K562 (cell line): ENCODE results near the gene BPHL. TPM values are rescaled to one million over a fixed set of nuclear protein-coding genes. Genes with fewer than 3 reads are reported as not detected.

Source experiments
- ARID2 ChIP-seq: fragments of 450-650 bp; IDR thresholded peaks from 2 replicates; pipeline ENCODE4 v1.6.1; 2017; ENCODE audit warnings: antibody characterized with exemption, mild to moderate bottlenecking
- ATF7 ChIP-seq: fragments of 450-650 bp; IDR thresholded peaks from 2 replicates; pipeline ENCODE4 v1.7.1; 2014; ENCODE audit warnings: mild to moderate bottlenecking, moderate library complexity
- BCLAF1 ChIP-seq, 2 experiments: fragments of 450-650 bp in 1 of 2; IDR thresholded peaks; 2 replicates each; pipeline ENCODE4 v1.6.1; 2011 to 2017; ENCODE audit warnings: low read depth in 2 of 2, antibody characterized with exemption in 1 of 2, borderline replicate concordance in 1 of 2, low read length in 1 of 2, mild to moderate bottlenecking in 1 of 2, mixed read lengths in 1 of 2; ENCODE audit not compliant: control insufficient read depth in 1 of 2
- BRD9 ChIP-seq: fragments of 450-650 bp; IDR thresholded peaks from 2 replicates; pipeline ENCODE4 v1.6.1; 2018; ENCODE audit warnings: low read depth; ENCODE audit not compliant: partially characterized antibody
- CEBPB ChIP-seq: fragments of 450-650 bp; IDR thresholded peaks from 2 replicates; pipeline ENCODE4 v1.6.1; 2016; ENCODE audit warnings: missing genetic modification characterization, missing compliant biosample characterization
- CHD1 ChIP-seq: fragments of 200-600 bp; sonication (generic); IDR thresholded peaks from one replicate; pipeline ENCODE4 v1.6.1; 2012; ENCODE audit warnings: mild to moderate bottlenecking, moderate library complexity, low read length, inconsistent platforms
- GATA2 ChIP-seq: sonication (generic); formaldehyde crosslinking; IDR thresholded peaks from 2 replicates; pipeline ENCODE4 v1.4.0; 2020; ENCODE audit warnings: mild to moderate bottlenecking, missing genetic modification reagents
- MBD1 ChIP-seq: fragments of 250-450 bp; sonication (Bioruptor Pico); IDR thresholded peaks from 2 replicates; pipeline ENCODE4 v1.8.0; 2022; ENCODE audit warnings: inconsistent platforms
- PHB ChIP-seq: fragments of 250-450 bp; sonication (Bioruptor Pico); IDR thresholded peaks from 2 replicates; pipeline ENCODE4 v1.5.0; 2021
- TSHZ1 ChIP-seq: fragments of 250-450 bp; sonication (Bioruptor Pico); IDR thresholded peaks from 2 replicates; pipeline ENCODE4 v1.4.0; 2020; ENCODE audit warnings: mild to moderate bottlenecking, moderate library complexity
- ZBTB11 ChIP-seq, 3 experiments: fragments of 200-800 bp in 1 of 3; fragments of 250-450 bp in 1 of 3; fragments of 450-650 bp in 1 of 3; sonication (Bioruptor Pico) in 1 of 3; sonication (Bioruptor generic) in 1 of 3; formaldehyde crosslinking in 1 of 3; IDR thresholded peaks; 2 replicates each; pipeline versions ENCODE4 v1.6.1 to v1.8.0; 2016 to 2022; ENCODE audit warnings: mild to moderate bottlenecking in 2 of 3, missing genetic modification characterization in 2 of 3, missing compliant biosample characterization in 1 of 3, moderate library complexity in 1 of 3
- ZEB2 ChIP-seq: fragments of 450-650 bp; IDR thresholded peaks from 2 replicates; pipeline ENCODE4 v1.6.1; 2016
- ZNF75A ChIP-seq: fragments of 450-650 bp; formaldehyde crosslinking; IDR thresholded peaks from 2 replicates; pipeline ENCODE4 v1.4.0; 2020; ENCODE audit warnings: mild to moderate bottlenecking
- polyA plus RNA-seq, 8 experiments: library from polyadenylated mRNA; depleted of rRNA in 4 of 8; stranded (reverse) in 5 of 8; unstranded in 3 of 8; fragments of >200 nt; fragmentation: Nextera tagmentation in 2 of 8; fragmentation: Illumina TruSeq in 1 of 8; extraction: Ambion mirVana in 2 of 8; extraction: Trizol in 1 of 8; gene quantifications; 2 replicates each; pipeline versions ENCODE4 v1.2.1 to v1.2.3, GENCODE V29; 2011 to 2014; ENCODE audit warnings: inconsistent platforms in 1 of 8, missing spikeins in 1 of 8
- total RNA-seq, 7 experiments: library from RNA; depleted of rRNA in 6 of 7; stranded (reverse); fragments of >200 nt in 6 of 7; fragmentation: Illumina TruSeq in 2 of 7; extraction: Trizol in 2 of 7; gene quantifications; 2 replicates each; pipeline versions ENCODE4 v1.2.1 to v1.2.3, GENCODE V29; 2011 to 2021; ENCODE audit warnings: low replicate concordance in 1 of 7

BPHL gene
- total and polyA plus RNA-seq, 9 of the 15 experiments (the other 6 are each of a cell fraction or from before 2014, with no cell fraction given): 3.5 to 17.4 (median 8.2) TPM

- TF ChIP-seq ZBTB11 (CRISPR knock-in tag; IDR thresholded peaks at IDR 0.05) (peak in 2 of 3 experiments; percentile 34 to 36; a peak in 1 of 6 replicates), BCLAF1 (IDR thresholded peaks at IDR 0.05; ENCODE audit: borderline replicate concordance in 1 of 2, control insufficient read depth in 1 of 2, low read depth in 2 of 2, low read length in 1 of 2) (no peak), GATA2 (no peak), MBD1 (CRISPR knock-in tag) (no peak), ZEB2 (0 out of 2 replicates have a peak, but pooled peaks have one; percentile 8), TSHZ1 (0 out of 2 replicates have a peak, but pooled peaks have one; percentile 52), CHD1 (peak; percentile 71), ATF7 (peak; percentile 68), ZNF75A (CRISPR knock-in tag) (peak; percentile 63; the same call in 1 of the 2 replicates), BRD9 (no peak), PHB (CRISPR knock-in tag) (peak; percentile 90), ARID2 (no peak), CEBPB (tag) (no peak)
Observed at GRCh38 chr6:3162565-3163247, 44.2 kb downstream of the BPHL start (continued).
